NCI-H2196 treated with DMSO at 0.1 percent for 48 hours (cell line): ENCODE data around the gene JPH3.
"Not testable (repeated sequence)": the region's sequence is repeated elsewhere in the genome, so short reads cannot be mapped to it uniquely, and the experiment has no call there.

Source experiments
- DNase-seq: peaks from one replicate; lab custom pipeline; 2025; ENCODE audit not compliant: unreplicated experiment; lab: John Stamatoyannopoulos, UW

The JPH3 gene

DNA sequence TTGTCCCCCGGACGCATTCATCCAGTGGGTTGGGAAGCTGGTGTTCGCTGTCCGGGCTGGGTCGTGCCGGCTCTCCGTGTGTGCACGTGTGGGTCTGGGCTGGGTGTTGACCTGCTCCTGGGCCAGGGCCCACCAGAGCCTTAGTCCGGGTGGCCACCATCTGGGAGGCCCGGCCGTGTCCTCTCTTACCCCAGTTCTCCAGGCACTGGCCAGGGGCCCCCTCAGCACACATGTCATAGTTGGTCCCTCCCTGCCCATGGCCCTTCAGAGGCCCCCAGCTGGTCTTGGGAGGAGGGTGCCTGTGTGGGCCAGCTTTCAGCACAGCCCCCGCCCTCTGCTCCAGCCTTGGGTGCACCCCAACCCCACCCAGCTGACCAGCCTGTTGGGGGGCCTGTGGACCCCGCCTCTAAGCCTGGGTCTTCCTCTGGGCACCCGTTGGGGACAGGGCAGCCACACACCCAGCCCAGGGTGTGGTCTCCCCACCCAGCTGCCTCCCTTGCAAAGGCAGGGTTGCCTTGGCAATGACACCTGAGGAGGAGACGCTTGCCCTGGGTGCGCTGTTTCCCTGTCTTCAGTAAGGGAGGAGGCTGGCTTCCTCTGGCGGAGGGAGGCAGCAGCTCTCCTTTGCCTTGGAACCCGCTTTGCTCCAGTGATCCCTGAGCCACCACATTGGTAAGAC is 77.4 kb downstream of the JPH3 start:
- DNase-seq, result no peak

DNA sequence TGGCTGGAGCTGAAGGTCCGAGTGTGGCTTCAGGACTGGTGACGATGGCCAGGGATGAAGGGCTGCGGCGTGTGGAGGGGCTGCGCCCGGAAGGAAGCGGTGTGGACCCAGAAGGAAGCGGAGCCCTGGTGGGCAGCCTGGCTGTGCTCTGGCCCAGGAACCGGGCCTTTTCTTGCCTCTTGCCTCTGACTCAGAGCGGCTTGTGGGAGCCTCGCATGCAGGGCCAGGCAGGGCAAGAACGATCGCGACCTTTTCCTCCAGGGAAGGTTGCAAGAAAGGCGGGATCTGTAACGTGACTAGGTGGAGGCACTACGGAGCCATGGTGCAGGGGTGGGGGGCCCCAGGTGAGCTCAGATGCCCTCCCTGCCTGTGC is 78.0 kb downstream of the JPH3 start:
- no peak for DNase-seq

DNA sequence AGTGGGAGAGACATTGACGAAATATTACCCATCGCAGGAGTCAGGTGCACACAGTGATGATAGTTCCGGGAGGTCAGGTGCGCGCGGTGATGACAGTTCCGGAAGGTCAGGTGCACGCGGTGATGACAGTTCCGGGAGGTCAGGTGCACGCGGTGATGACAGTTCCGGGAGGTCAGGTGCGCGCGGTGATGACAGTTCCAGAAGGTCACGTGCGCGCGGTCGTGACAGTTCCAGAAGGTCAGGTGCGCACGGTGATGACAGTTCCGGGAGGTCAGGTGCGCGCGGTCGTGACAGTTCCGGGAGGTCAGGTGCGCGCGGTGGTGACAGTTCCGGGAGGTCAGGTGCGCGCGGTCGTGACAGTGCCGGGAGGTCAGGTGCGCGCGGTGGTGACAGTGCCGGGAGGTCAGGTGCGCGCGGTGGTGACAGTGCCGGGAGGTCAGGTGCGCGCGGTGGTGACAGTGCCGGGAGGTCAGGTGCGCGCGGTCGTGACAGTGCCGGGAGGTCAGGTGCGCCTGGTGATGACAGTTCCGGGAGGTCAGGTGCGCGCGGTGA is 78.8 kb downstream of the JPH3 start:
- DNase-seq, result not testable (repeated sequence)

DNA sequence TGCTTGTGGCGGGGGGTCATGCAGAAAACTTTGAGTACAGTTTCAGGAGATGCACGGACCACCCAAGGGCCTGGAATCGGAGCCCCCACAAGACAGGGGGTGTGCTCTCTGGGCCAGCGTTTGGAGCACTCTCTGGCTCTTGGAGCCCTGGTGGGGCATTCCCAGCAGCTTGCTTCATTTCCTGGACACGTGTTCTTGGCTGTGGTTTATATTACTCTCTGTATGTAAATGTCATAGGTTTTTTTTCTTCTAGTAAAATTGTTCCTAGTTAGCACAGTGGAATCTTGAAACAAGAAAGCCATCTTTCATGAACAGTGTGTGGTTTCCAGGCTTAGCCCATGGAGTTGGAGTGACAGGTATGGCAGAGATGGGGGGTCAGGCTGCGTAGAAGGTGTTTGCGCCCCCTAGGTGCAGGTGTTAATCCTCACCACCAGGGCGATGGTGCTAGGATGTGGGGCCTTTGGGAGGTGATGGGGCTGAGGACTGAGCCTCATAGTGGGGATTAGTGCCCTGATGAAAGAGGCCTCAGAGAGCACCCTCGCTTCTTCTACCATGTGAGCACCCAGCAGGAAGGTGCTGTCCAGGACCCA is 79.8 kb downstream of the JPH3 start:
- no peak for DNase-seq

DNA sequence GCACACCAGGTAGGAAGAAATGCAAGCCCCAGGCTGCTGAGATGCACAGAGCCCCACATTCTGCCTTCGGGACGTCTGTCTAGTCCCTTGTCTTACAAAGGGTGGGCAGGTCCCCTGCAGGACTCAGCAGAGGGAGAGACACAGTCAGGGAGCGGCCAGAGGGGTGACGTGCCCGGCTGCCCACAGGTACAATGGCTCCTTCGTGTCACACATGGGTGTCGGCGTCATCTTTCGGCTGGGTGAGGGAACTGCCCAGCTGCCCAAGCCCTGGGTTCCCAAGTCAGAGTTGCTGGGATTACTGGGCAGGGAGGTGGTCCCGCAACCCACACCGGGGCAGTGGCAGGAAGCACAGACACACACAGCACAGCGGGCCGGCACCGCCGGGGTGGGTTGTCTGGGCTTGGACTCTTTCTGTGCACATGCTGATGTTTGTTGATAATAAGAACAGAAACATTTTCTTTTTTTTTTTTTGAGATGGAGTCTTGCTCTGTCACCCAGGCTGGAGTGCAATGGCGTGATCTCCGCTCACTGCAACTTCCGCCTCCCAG is 80.6 kb downstream of the JPH3 start:
- DNase-seq, result no peak

DNA sequence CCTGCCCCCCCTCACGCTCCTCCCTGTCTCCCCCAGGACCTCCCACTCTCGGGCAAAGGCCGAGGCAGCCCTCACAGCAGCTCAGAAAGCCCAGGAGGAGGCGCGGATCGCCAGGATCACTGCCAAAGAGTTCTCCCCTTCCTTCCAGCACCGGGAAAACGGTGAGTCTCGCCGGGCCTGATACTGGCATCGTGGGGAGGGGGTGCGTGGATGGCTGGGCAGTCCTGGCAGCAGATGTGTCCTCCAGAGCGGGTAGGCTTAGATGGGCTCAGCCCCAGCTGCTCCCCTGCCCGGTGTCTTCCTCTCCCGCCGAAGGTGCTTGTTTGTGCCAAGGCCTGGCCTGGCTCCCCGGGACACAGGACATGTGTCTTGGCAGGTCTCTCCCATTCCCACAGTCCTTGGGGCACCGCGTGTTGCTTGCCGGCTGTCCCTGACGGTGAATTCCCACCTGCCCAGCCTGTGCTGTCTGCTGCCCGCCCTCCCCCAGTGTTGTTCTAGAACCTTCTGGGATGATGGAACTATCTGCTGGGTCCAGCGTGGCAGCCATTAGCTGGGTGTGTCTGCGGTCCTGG is 81.9 kb downstream of the JPH3 start:
- no peak for DNase-seq

DNA sequence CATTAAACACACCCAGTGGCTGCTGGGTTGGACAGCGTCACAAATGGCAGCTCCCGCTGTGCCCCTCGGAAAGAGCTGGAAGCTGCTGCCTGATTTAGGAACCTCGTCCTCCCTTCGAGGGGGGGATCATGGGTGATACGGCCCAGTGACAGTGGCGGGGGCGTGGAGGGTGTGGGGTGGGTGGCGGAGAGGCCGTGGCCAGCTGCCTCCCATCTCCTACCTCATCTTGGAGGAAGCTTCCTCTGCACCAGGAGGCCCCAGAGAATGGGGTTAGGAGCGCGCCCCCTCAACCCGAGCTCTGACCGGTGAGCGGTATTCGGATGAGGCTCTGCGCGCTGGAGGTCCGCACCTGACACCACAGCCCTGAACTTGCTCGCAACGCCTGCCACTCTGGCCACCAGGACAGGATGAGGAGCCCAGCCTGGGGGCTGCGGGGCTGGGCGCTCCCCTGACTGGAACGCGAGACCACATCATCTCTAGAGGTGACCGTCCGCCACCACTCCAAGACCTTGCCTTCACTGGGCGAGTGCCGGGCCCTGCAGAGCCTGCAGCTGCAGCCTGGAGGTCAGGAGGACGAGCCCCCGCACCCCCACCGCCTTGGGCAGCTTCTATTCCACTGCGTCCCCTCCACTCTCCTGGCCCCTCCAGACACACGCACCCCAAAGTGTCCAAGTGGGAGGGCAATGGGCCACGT is 82.5 kb downstream of the JPH3 start:
- no peak for DNase-seq

DNA sequence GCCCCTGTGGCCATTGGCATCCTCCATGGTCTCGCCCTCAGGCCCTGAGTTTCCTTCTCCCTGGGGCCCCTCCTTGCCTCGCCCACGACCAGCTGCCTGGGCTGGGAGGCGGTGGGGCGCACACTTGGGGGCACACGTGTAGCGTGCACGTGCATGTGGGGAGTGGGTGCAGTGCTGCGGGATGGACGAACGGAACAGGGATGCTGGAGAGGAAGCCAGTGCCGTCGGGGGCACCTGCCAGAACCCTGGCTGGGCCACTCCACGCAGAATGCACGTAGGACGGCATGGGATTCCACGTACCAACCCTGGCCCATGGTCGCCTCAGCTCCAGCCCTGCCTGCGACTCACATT is 83.1 kb downstream of the JPH3 start:
- DNase-seq, result no peak

DNA sequence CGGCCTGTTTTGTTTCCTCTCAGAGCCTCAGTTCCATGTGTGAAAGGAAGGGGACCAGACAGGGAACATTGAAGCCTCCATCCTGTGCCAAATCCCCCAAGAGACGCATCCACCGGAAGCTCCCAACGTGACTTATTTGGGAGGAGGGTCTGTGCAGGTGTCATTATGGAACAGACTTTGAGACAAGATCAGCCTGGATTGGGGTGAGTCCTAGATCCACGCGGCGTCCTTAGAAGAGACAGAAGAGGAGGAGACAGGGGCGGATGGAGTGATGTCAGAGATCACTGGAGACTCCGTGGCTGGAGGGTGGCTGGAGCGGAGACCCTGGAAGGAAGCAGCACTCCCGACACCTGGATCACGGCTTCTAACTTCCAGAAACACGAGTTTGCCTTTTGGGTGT is 83.5 kb downstream of the JPH3 start:
- DNase-seq, result no peak

DNA sequence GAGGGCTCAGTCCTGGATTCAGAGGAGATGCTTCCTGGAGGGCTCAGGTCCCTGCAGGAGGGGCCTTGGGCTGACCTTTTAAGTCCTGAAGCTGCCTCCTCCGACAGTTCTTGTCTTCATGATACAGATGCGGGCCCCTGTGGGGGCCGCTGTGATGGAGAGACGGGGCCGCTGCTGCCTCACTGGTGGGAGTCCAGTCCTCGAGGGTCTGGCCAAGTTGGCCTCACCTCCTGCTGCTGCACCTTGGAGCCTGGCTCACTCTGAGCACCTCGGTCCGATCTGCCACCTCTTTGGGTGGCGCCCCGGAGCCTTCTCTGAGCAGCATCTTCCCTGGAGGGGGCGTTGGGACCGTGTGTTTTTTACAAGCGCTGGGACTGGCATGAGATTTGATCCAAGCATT is 84.4 kb downstream of the JPH3 start:
- DNase-seq, result no peak

DNA sequence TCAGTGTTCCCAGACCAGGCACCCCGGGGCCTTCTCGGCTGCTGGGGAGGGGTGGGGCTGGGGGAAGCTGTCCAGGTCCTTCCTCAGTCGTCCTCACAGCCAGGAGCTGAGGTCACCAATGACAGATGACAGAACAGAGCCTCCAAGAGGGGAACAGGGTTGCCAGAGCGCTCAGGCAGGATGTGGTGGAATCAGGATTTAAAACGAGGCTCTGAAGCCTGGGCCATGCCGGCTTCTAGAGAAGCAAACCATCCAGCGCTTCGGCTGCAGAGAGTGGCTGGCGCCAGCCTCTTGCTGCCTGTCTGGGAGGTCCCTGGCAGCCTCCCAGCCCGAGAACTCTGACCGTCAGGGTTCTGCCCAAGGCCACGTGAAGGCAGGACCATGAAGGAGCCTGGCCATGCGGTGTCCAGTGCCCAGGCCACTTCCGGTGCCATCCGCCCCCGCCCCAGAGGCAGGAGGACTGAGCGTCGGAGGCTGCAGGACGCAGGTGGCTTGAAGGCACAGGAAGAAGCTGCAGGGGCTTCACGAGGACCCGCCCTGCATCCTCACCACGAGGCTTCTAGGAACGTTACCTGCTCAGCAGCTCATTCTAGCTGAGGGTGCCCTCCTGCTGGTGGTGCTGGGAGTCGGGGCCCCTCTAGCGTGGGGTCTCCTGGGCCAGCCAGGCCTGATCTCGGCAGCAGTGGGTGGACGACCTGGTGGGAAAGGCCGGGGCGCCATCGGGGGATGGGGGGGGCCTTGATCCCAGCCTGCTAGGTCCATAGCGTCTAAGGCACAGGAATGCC is 85.0 kb downstream of the JPH3 start:
- no peak for DNase-seq

DNA sequence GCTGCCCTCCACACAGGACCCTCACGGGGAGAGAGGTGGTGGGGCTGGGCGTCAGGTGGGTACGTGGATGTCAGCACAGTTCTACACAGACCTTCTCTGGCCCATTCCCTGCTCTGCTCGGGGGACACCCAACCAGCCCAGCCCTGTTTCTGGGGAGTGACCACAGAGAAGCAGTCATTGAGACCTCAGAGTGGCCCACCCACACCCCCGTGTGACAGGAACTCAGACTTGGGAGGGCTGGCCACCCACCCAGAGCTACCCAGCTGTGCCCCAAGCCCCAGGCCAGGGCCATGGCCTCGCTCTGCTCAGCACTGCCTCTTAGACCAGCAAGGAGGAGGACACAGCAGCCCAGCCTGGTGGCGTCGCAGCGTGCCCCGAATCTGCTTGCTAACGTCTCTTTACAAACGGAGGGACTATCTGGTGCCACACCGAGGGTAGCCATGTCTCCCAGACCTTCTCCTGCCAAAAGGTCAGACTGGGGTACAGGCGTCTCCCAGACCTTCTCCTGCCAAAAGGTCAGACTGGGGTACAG is 85.8 kb downstream of the JPH3 start:
- no peak for DNase-seq

DNA sequence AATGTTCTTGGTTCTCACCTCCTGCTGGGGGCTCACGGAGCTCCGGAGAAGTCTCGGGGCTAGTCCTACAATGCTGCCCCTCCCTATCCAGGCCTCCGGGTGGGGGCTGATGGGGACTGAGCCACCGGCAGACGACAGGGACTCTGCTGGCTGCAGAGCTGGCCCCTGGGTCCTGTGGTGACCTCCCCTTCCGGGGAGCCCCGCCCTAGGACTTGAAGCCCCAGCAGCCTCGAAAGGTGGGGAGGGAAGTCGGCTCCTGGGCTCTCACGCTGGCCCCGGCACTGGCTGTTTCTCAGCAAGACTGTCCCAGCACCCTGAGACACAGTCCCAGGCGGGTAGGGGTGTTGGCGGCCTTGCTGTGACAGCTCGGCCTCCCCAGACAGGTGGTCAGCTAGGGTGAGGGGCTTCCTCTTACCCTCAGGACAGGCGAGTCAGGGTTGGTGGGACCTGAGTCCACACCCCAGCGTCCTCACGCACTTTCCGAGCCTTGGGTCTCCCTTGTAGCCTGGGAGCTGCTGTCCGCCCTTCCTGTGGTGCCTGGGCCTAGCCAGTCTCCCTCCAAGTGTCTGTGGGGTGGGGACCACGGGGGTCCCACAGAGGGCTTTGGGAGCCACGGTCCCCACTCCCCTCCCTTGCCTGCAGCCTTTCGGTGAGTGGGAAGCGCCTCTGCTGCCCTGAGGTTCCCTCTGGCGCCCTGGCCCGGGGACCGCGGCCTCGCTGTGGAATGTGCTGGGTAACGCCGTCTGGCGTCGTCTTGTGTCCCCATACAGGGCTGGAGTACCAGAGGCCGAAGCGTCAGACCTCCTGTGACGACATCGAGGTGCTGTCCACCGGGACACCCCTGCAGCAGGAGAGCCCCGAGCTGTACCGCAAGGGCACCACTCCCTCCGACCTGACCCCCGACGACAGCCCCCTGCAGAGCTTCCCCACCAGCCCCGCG is 86.8 kb downstream of the JPH3 start:
- no peak for DNase-seq

DNA sequence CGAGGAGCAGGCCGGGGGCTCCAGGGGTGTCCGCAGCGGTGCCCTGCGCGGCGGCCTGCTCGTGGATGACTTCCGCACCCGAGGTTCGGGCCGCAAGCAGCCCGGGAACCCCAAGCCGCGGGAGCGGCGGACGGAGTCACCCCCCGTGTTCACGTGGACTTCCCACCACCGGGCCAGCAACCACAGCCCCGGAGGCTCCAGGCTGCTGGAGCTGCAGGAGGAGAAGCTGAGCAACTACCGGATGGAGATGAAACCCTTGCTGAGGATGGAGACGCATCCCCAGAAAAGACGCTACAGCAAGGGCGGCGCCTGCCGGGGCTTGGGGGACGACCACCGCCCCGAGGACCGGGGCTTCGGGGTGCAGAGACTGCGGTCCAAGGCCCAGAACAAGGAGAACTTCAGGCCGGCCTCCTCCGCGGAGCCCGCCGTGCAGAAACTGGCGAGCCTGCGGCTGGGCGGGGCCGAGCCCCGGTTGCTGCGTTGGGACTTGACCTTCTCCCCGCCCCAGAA is 87.7 kb downstream of the JPH3 start:
- no peak for DNase-seq

DNA sequence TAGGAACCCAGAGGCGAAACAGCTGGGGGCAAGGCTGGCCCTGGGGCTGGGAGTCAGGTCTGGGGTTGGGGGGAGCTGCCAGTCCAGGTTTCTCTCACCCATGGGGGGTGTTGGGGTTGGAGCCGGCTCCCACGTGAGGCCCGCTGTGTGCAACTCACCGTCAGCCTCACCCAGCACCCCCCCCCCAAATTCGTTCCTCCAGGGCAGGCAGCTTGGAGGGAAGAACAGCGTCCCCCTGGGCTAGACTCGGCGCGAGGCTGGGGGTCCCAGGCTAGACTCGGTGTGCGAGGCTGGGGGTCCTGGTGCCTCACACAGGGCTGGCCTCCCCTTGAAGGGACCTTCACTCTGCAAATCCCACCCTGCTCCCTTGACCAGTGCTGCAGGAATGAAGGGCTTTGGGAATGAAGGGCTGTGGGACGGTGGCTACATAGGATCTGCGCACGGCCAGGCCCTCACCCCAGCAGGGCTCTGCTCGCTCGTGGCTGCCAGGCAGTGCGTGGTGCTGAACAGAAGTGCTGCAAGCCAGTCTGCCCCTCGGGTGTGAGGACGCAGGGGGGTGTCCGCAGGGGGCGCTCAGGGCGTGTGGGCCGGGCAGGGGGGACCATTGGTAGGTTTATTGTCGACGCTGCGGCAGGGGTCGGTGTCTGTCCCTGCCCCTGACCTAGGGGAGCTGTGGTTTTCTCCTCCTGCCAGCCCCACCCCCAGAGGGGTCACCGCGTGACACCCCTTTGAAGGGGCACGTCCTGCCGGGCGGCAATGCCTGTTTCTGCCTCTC is 88.8 kb downstream of the JPH3 start:
- no peak for DNase-seq

DNA sequence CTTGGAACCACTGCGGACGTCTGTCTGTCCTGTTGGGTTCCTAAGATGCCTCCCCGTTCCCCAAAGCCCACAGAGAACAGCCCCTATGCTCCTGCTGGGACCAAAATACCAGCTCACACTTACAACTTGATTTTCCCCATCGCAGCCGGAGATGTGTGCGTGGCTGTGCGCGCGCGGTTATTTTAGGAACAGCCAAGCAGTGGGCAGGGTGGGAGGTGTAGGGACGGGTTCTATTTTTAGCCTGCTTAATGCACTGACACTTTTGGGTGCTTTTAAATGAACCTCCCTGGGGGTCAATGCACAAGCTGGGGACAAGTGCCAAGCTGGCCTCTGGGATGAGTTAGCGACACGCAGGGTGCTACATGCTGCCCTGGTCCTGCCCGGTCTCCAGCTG is 89.4 kb downstream of the JPH3 start:
- no peak for DNase-seq

DNA sequence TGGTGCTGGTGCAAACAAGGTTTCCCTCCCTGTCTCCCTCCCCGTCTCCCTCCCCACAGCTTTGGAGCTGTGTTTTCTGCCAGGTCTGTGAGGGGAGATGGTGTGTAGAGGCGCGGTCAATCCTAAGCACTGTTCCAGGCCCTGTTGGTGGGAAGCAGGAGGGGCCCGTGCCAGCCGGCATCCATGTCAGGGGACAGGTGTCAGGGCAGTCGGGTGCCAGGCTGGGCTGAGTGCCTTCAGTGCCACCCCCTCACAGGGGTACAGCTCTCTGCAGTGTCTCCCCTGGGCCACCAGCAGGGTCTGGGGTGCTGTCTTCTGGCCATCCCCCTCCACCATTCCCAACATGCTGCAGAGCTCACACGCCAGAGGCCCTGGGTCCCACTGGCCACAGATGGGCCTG is 89.9 kb downstream of the JPH3 start:
- DNase-seq, result no peak

DNA sequence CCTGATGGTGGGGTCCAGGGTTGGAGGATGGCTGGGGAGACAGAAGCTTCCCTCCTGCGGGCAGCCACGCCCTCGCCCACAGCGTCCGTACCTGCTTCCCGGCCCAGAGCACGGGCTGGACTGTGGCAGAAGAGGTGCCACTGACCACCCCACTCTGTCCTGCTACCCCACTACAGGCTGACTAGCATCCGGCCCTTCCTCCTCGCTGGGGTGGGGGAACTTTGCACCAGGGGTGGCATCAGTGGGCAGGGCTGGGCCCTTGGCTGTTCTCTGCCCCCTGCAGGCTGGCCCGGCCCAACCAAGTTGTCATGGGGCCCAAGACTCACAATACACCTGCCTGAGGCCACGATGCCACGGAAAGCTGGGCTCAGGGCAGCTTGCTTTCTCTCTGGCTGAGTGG is 90.4 kb downstream of the JPH3 start:
- DNase-seq, result no peak

DNA sequence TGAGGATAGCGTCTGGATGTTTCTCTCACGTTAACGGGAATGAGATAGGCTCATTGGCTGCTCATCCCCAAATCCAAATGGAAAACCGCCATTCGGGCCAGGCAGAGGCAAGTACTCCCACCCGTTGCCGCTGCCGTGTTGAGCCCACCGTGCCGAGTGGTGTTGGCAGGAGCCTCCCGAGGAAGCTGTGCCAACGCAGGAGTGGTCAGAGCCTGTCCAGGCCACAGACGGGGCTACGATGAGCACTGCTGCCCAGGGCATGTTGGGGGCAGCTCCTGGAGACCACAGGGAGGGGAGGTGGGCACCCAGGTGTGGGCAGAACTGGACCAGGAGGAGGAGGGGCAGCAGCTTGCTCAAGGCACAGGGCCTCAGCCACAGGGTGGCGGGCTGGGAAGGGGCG is 91.5 kb downstream of the JPH3 start:
- DNase-seq, result no peak
